WTC11 (cell line): ENCODE data around the gene GPC6. TPM values are rescaled to one million over a fixed set of nuclear protein-coding genes. Genes with fewer than 3 reads are reported as not detected.

Experiments
- ATAC-seq: fragments of 200-7000 bp; cut with Tn5 transposase; 2 replicates; pipeline ENCODE4 v1.10.0; 2021; ENCODE audit warnings: mild to moderate bottlenecking, moderate library complexity
- CTCF ChIA-PET: fragments of 300-600 bp; sonication (Branson Sonifier 250); formaldehyde crosslinking; loops from one replicate; lab custom pipeline; 2021; ENCODE audit warnings: antibody characterized with exemption; lab: Charles Lee
- POLR2A ChIA-PET: fragments of 350-600 bp; sonication (Branson Sonifier 250); formaldehyde crosslinking; loops from one replicate; lab custom pipeline; 2021; ENCODE audit warnings: antibody characterized with exemption; lab: Charles Lee
- DNase-seq: peaks from one replicate; pipeline ENCODE4 v3.0.0; 2021; ENCODE audit warnings: low spot score
- H3K27ac Mint-ChIP-seq: 2 replicates; pipeline ENCODE4 v1.8.0; 2021; ENCODE audit warnings: mixed read lengths
- H3K27me3 Mint-ChIP-seq: 2 replicates; pipeline ENCODE4 v1.8.0; 2021; ENCODE audit warnings: low read depth, mild to moderate bottlenecking, moderate library complexity, mixed read lengths
- H3K36me3 Mint-ChIP-seq: 2 replicates; pipeline ENCODE4 v1.8.0; 2021; ENCODE audit warnings: mixed read lengths
- H3K4me1 Mint-ChIP-seq: 2 replicates; pipeline ENCODE4 v1.8.0; 2022; ENCODE audit warnings: mixed read lengths
- H3K4me3 Mint-ChIP-seq: 2 replicates; pipeline ENCODE4 v1.8.0; 2021; ENCODE audit warnings: mild to moderate bottlenecking, moderate library complexity, mixed read lengths
- H3K9me3 Mint-ChIP-seq: 2 replicates; pipeline ENCODE4 v1.8.0; 2021; ENCODE audit warnings: mixed read lengths
- ARID4B ChIP-seq: sonication (generic); formaldehyde crosslinking; IDR thresholded peaks from 2 replicates; pipeline ENCODE4 v1.8.0; 2023; ENCODE audit warnings: missing genetic modification reagents, mild to moderate bottlenecking, borderline replicate concordance
- CREB1 ChIP-seq: sonication (generic); formaldehyde crosslinking; IDR thresholded peaks from 2 replicates; pipeline ENCODE4 v1.8.0; 2023; ENCODE audit warnings: mild to moderate bottlenecking, missing genetic modification reagents
- CREM ChIP-seq: sonication (generic); formaldehyde crosslinking; IDR thresholded peaks from 2 replicates; pipeline ENCODE4 v1.8.1; 2022; ENCODE audit warnings: mild to moderate bottlenecking, missing genetic modification reagents, moderate library complexity
- E2F5 ChIP-seq: sonication (generic); formaldehyde crosslinking; IDR thresholded peaks from 2 replicates; pipeline ENCODE4 v1.8.1; 2022; ENCODE audit warnings: mild to moderate bottlenecking, moderate library complexity, missing genetic modification reagents
- ERG ChIP-seq: fragments of 250-450 bp; sonication (Bioruptor Pico); IDR thresholded peaks from 2 replicates; pipeline ENCODE4 v1.8.0; 2021; ENCODE audit warnings: mild to moderate bottlenecking
- FOXP4 ChIP-seq: sonication (generic); formaldehyde crosslinking; IDR thresholded peaks from 2 replicates; pipeline ENCODE4 v1.8.0; 2022; ENCODE audit warnings: mild to moderate bottlenecking, missing genetic modification reagents
- HMGA2 ChIP-seq: fragments of 250-450 bp; sonication (Bioruptor Pico); IDR thresholded peaks from 2 replicates; pipeline ENCODE4 v1.4.0; 2021; ENCODE audit warnings: mild to moderate bottlenecking, moderate library complexity
- IRF2 ChIP-seq: sonication (generic); formaldehyde crosslinking; IDR thresholded peaks from 2 replicates; pipeline ENCODE4 v1.8.0; 2022; ENCODE audit warnings: low read depth, missing genetic modification reagents, borderline replicate concordance
- MLX ChIP-seq: sonication (generic); formaldehyde crosslinking; IDR thresholded peaks from 2 replicates; pipeline ENCODE4 v1.8.1; 2023; ENCODE audit warnings: mild to moderate bottlenecking, missing genetic modification reagents, moderate library complexity
- NR2C2 ChIP-seq: sonication (generic); formaldehyde crosslinking; IDR thresholded peaks from 2 replicates; pipeline ENCODE4 v1.8.0; 2022; ENCODE audit warnings: mild to moderate bottlenecking, missing genetic modification reagents
- NR3C1 ChIP-seq: sonication (generic); formaldehyde crosslinking; conservative IDR thresholded peaks from 2 replicates; pipeline ENCODE4 v1.8.1; 2023; ENCODE audit warnings: low read depth, mild to moderate bottlenecking, missing genetic modification reagents
- OVOL2 ChIP-seq: fragments of 250-450 bp; sonication (Bioruptor Pico); IDR thresholded peaks from 2 replicates; pipeline ENCODE4 v1.9.0; 2021; ENCODE audit warnings: mild to moderate bottlenecking, borderline replicate concordance
- RORB ChIP-seq: fragments of 250-450 bp; sonication (Bioruptor Pico); IDR thresholded peaks from 2 replicates; pipeline ENCODE4 v1.9.0; 2021; ENCODE audit warnings: mild to moderate bottlenecking
- SMAD4 ChIP-seq: sonication (generic); formaldehyde crosslinking; IDR thresholded peaks from 2 replicates; pipeline ENCODE4 v1.8.0; 2022; ENCODE audit warnings: mild to moderate bottlenecking, missing genetic modification reagents
- STAT6 ChIP-seq: sonication (generic); formaldehyde crosslinking; conservative IDR thresholded peaks from 2 replicates; pipeline ENCODE4 v1.8.1; 2023; ENCODE audit warnings: mild to moderate bottlenecking, low read depth, missing genetic modification reagents, moderate library complexity
- ZNF263 ChIP-seq: sonication (generic); formaldehyde crosslinking; IDR thresholded peaks from 2 replicates; pipeline ENCODE4 v1.8.1; 2022; ENCODE audit warnings: low read depth, mild to moderate bottlenecking, moderate library complexity, missing genetic modification reagents
- ZNF281 ChIP-seq: sonication (generic); formaldehyde crosslinking; IDR thresholded peaks from 2 replicates; pipeline ENCODE4 v1.8.0; 2023; ENCODE audit warnings: mild to moderate bottlenecking, missing genetic modification reagents
- ZNF423 ChIP-seq: fragments of 250-450 bp; sonication (Bioruptor Pico); IDR thresholded peaks from 2 replicates; pipeline ENCODE4 v2.1.2; 2022; ENCODE audit warnings: mild to moderate bottlenecking, moderate library complexity
- ZNF671 ChIP-seq: fragments of 250-450 bp; sonication (Bioruptor Pico); IDR thresholded peaks from 2 replicates; pipeline ENCODE4 v1.8.0; 2021; ENCODE audit warnings: mild to moderate bottlenecking
- total RNA-seq: library from RNA; stranded (reverse); gene quantifications from 3 replicates; pipeline ENCODE4 v1.2.3, GENCODE V29; 2021

GPC6 gene
- total RNA-seq, 1 experiment from 2014 or later = 19.5 TPM

GRCh38 chr13:94170145-94170571 lies 943.6 kb downstream of the GPC6 start:
- Mint-ChIP-seq H3K36me3 (no peaks in the 10 kb centered on the region), H3K4me3 (no peak overlapping the region), H3K4me1 (peaks cover 33% of the 10 kb centered on the region), H3K27me3 (no peaks in the 10 kb centered on the region), H3K27ac (0 out of 2 replicates have a peak overlapping the region, but pooled peaks have one; percentile 7), H3K9me3 (no peaks in the 10 kb centered on the region)
- ATAC-seq (peak; percentile 86), DNase-seq (peak; percentile 15)
- TF ChIP-seq STAT6 (CRISPR knock-in tag) = no peak
- TF ChIP-seq RORB = no peak
- TF ChIP-seq ERG = no peak
- TF ChIP-seq FOXP4 (CRISPR knock-in tag) = no peak
- TF ChIP-seq HMGA2 (CRISPR knock-in tag) = no peak
- no peak for TF ChIP-seq ARID4B (CRISPR knock-in tag)
- no peak for TF ChIP-seq MLX (CRISPR knock-in tag)
- no peak for TF ChIP-seq ZNF263
- TF ChIP-seq SMAD4 (CRISPR knock-in tag) = no peak
- no peak for TF ChIP-seq E2F5 (CRISPR knock-in tag)
- TF ChIP-seq OVOL2 (CRISPR knock-in tag) = no peak
- TF ChIP-seq ZNF281 = no peak
- no peak for TF ChIP-seq ZNF423 (CRISPR knock-in tag)
- no peak for TF ChIP-seq ZNF671 (CRISPR knock-in tag)
- no peak for TF ChIP-seq NR3C1 (CRISPR knock-in tag)
- TF ChIP-seq IRF2 = no peak
- no peak for TF ChIP-seq CREB1 (CRISPR knock-in tag)
- TF ChIP-seq NR2C2 (CRISPR knock-in tag) = no peak
- TF ChIP-seq CREM (CRISPR knock-in tag) = no peak
- CTCF ChIA-PET = no interaction called here
- POLR2A ChIA-PET = no interaction called here
